ENCODE results near the gene TF. TPM values are rescaled to one million over a fixed set of nuclear protein-coding genes. Genes with fewer than 3 reads are reported as not detected.

TF gene
- total RNA-seq, 1 experiment from 2014 or later: 0.09 TPM

DNA sequence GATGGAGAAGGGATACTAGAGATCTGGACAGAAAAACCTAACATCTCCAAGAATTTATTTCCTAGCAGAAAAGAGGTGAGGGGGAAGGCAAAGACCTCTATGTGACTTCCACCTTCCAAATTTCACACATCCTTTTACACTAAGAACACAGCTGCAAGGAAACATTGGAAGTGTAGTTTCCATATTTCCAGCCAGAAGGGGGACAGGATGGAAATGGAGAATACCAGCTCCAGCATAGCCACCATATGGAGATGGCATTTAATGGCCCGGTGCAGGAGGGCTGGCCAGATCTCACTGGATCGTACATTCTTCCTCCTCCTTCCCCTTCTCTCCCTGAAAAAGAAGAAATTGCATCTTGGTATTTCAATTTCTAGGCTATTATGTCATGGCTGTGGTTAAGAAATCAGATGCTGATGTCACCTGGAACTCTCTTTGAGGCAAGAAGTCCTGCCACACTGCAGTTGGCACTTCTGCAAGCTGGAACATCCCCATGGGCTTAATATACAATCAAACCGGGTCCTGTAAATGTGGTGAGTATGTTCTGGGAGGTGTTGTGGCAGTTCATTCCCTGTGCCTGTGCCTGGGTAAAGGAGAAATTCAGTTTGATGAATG, 36.9 kb upstream of the TF start:
- Histone ChIP-seq H3K9me3 (ENCODE audit: control insufficient read depth, low read depth, low read length) (no peaks in the 10 kb centered on the region), H2AK5ac (ENCODE audit: insufficient read length, low read length) (no peak overlapping the region), H3K23ac (ENCODE audit: insufficient read length, low read depth, low read length) (no peak overlapping the region), H3K14ac (ENCODE audit: insufficient read depth, low read length) (no peak overlapping the region), H3K23me2 (ENCODE audit: insufficient read length, low read depth, low read length, poor library complexity, severe bottlenecking) (no peaks in the 10 kb centered on the region), H3K18ac (ENCODE audit: insufficient read length, low read depth, low read length) (no peak overlapping the region), H3K9ac (ENCODE audit: extremely low read depth, insufficient read length, low read length) (no peak overlapping the region), H3T11ph (ENCODE audit: low read length) (no peak overlapping the region), H3K79me2 (ENCODE audit: insufficient read depth, low read length) (no peaks in the 10 kb centered on the region), H4K5ac (ENCODE audit: insufficient read length, low read depth, low read length) (no peak overlapping the region), H4K91ac (ENCODE audit: insufficient read length, low read depth, low read length) (no peak overlapping the region), H4K20me1 (ENCODE audit: control insufficient read depth, insufficient read depth, insufficient read length) (no peaks in the 10 kb centered on the region), H4K8ac (replicated peaks; ENCODE audit: insufficient read length, low read depth, low read length) (no peak overlapping the region), H3K4me2 (ENCODE audit: insufficient read depth, insufficient read length, low read length) (no peak overlapping the region), H2BK5ac (ENCODE audit: insufficient read length, low read length) (no peak overlapping the region), H3K4me1 (ENCODE audit: insufficient read depth, low read length) (no peaks in the 10 kb centered on the region), H3K27me3 (ENCODE audit: insufficient read depth, low read length) (no peaks in the 10 kb centered on the region), H2BK15ac (ENCODE audit: low read depth, low read length) (no peak overlapping the region), H2BK120ac (ENCODE audit: low read depth, low read length, poor library complexity, severe bottlenecking) (no peak overlapping the region), H3K79me1 (ENCODE audit: insufficient read depth, low read depth, low read length, poor library complexity, severe bottlenecking) (no peaks in the 10 kb centered on the region), H2AFZ (ENCODE audit: low read length) (no peak overlapping the region), H3K4ac (ENCODE audit: low read depth, low read length) (no peak overlapping the region), H3K27ac (ENCODE audit: insufficient read length, low read depth, low read length) (no peak overlapping the region), H2BK12ac (ENCODE audit: insufficient read length, low read depth, low read length) (no peak overlapping the region), H3K56ac (ENCODE audit: insufficient read length, low read depth, low read length) (no peak overlapping the region), H2BK20ac (ENCODE audit: low read depth, low read length, poor library complexity, severe bottlenecking) (no peak overlapping the region)
- DNase-seq: no peak
- TF ChIP-seq, protein P1, sequence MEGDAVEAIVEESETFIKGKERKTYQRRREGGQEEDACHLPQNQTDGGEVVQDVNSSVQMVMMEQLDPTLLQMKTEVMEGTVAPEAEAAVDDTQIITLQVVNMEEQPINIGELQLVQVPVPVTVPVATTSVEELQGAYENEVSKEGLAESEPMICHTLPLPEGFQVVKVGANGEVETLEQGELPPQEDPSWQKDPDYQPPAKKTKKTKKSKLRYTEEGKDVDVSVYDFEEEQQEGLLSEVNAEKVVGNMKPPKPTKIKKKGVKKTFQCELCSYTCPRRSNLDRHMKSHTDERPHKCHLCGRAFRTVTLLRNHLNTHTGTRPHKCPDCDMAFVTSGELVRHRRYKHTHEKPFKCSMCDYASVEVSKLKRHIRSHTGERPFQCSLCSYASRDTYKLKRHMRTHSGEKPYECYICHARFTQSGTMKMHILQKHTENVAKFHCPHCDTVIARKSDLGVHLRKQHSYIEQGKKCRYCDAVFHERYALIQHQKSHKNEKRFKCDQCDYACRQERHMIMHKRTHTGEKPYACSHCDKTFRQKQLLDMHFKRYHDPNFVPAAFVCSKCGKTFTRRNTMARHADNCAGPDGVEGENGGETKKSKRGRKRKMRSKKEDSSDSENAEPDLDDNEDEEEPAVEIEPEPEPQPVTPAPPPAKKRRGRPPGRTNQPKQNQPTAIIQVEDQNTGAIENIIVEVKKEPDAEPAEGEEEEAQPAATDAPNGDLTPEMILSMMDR (conservative IDR thresholded peaks at IDR 0.05): no peak
- WGBS (ENCODE audit: extremely low coverage, insufficient read length, low lambda C conversion rate): no CpG with 5 or more reads among the region's 3 CpGs
- peaks cover 39% of the 10 kb centered on the region for H3K27me3 Mint-ChIP-seq (ENCODE audit: low read depth)
- no peaks in the 10 kb centered on the region; a peak in 1 of 7 replicates for H3K36me3 Mint-ChIP-seq (ENCODE audit: insufficient read depth in 1 of 3, low read depth in 3 of 3)
- no peak overlapping the region for H3K27ac Mint-ChIP-seq
- no peaks in the 10 kb centered on the region; a peak in 1 of 5 replicates for H3K9me3 Mint-ChIP-seq
- H3K4me1 Mint-ChIP-seq: no peaks in the 10 kb centered on the region
- H3K4me3 Mint-ChIP-seq: no peak overlapping the region

All from H9 (cell line).